DND-41 (cell line): ENCODE measurements around the gene STK24.

Experiments used
- CTCF ChIP-seq: IDR thresholded peaks from 2 replicates; pipeline ENCODE4 v1.5.1; 2012; ENCODE audit warnings: borderline replicate concordance, low read length, moderate library complexity, mild to moderate bottlenecking; ENCODE audit not compliant: poor library complexity, severe bottlenecking; ENCODE audit errors: extremely low read depth
- EZH2 ChIP-seq: IDR thresholded peaks from 3 replicates; pipeline ENCODE4 v1.6.1; 2012; ENCODE audit warnings: borderline replicate concordance, low read depth, mild to moderate bottlenecking, moderate library complexity, low read length, inconsistent platforms; ENCODE audit not compliant: severe bottlenecking

DNA sequence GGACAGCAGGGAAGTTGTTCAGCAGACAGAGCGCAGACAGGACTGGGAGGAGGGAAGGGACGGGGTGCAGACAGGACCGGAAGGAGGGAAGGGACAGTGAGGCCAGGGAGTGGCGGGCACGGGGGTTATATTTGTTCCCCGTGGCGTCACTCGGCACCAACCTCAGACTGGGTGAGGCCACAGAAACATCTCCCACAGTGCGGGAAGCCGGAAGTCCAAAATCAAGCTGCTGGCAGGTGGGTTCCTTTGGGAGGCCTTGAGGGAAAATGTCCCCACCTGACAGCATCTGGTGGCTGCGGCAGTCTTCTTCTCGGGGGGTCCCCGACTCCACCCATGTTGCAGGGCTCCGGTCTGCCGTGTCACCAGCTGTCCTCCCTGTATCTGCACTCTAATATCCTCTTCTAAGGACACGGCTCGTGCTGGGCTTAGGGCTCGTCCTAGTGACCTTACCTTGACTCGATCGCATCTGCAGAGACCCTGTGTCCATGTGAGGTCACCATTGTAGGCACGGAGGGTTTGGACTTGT lies 133.0 kb downstream of the STK24 start:
- TF ChIP-seq CTCF (no peak), EZH2 (no peak)
